ENCODE results near the gene WNT11.

Gene WNT11

DNA sequence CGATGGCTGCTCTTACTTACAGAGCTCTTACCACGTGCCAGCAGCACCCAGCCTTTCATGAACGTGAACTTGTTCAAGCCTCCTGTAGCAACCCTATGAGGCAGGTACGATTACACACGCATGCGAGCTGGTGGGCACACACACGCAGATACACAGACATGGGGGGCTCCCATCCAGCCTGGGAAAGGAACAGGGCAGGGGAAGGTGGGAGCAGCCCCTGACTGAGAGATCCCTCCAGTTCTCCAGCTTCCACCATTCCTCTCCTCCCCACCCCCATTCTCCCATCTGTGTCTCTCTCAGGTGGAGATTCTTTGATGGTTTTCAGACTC is 37.6 kb upstream of the WNT11 start:
- Histone ChIP-seq H3K4me1 (ENCODE audit: control insufficient read depth, insufficient read depth, low read length) (no peaks in the 10 kb centered on the region), H3K36me3 (ENCODE audit: control insufficient read depth, insufficient read depth, low read length) (no peaks in the 10 kb centered on the region), H3K27ac (ENCODE audit: low read depth, low read length) (no peak overlapping the region), H3K9ac (ENCODE audit: low read length) (no peak overlapping the region), H3K27me3 (ENCODE audit: control insufficient read depth, insufficient read depth, low read length) (no peaks in the 10 kb centered on the region), H3K4me3 (ENCODE audit: low read length) (no peak overlapping the region)

DNA sequence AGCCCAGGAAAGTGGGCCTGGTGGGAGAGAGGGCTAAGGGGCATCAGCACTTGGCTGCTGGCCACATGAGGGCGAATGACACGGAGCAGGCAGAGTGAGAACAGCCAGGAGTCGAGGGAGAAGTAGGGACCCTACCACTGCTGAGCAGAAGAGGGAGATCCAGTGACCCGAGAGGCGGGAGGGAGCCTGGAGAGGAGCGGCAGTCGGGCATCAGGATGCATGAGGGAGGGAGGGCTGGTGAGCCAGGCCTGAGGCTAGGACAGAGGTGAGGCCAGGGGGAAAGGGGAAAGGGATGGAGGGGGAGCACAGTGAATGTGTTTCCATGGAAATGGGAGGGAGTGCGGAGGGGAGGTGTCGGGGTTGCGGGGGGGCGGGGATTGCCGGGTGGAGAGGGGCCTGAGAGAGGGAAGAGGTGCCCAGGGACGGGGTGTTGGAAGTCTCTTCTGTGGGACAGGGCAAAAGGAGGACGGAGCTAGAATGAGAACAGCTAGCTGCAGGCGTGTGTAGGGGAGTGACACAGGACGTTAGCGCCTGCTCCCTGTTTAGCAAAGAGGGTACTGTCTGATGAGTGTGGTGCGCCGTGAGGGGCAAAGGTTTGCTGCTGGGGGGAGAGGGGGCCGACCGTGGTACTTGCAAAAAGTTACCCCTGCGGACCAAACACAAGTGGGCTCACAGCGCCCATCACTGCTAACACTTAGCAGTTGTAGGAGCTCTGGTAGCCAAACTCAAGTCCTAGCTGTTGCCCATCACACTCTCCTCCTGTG is 37.1 kb upstream of the WNT11 start:
- no peaks in the 10 kb centered on the region for H3K36me3 ChIP-seq (ENCODE audit: control insufficient read depth, insufficient read depth, low read length)
- H3K4me3 ChIP-seq (ENCODE audit: low read length): no peak overlapping the region
- H3K9ac ChIP-seq (ENCODE audit: low read length): no peak overlapping the region
- H3K4me1 ChIP-seq (ENCODE audit: control insufficient read depth, insufficient read depth, low read length): no peaks in the 10 kb centered on the region
- H3K27ac ChIP-seq (ENCODE audit: low read depth, low read length): no peak overlapping the region
- no peaks in the 10 kb centered on the region for H3K27me3 ChIP-seq (ENCODE audit: control insufficient read depth, insufficient read depth, low read length)

DNA sequence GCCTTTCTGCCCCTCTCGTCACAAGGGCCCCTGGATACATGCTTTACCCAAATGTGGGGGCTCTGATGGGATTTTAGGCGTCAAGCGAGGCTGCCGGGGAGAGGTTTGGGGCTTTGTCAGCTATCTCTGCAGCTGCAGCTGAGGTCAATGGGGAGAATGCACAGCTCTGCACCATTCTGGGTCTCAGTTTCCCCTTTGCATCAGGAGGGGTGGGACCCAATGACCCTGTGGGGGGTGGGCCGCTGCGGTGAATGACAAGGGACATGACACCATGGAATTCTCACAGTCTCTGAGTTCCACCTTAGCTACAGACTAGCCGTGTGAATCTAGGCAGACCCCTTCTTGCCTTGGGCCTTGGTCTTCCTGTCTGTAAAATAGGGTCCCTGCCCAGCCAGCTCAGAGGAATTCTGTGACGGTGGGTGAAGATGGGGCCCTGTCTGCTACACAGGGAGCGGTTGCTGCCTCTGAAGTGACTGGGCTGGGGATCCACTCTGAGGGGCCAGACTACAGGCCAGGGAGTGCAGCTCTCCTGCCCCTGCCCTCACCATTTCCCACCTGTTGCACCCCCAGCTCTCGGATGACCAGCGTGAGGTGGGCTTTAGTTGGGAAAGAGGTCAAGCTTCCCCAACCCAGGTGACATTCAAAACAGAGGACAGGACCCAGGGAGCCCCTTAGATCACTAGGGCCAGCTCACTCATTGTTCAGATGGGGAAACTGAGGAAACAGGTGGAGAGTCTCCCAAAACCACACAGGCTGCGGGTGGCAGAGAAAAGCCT is 35.9 kb upstream of the WNT11 start:
- H3K4me1 ChIP-seq (ENCODE audit: control insufficient read depth, insufficient read depth, low read length): no peaks in the 10 kb centered on the region
- no peak overlapping the region for H3K27ac ChIP-seq (ENCODE audit: low read depth, low read length)
- no peak overlapping the region for H3K4me3 ChIP-seq (ENCODE audit: low read length)
- H3K36me3 ChIP-seq (ENCODE audit: control insufficient read depth, insufficient read depth, low read length): no peaks in the 10 kb centered on the region
- H3K9ac ChIP-seq (ENCODE audit: low read length): no peak overlapping the region
- H3K27me3 ChIP-seq (ENCODE audit: control insufficient read depth, insufficient read depth, low read length): no peaks in the 10 kb centered on the region

DNA sequence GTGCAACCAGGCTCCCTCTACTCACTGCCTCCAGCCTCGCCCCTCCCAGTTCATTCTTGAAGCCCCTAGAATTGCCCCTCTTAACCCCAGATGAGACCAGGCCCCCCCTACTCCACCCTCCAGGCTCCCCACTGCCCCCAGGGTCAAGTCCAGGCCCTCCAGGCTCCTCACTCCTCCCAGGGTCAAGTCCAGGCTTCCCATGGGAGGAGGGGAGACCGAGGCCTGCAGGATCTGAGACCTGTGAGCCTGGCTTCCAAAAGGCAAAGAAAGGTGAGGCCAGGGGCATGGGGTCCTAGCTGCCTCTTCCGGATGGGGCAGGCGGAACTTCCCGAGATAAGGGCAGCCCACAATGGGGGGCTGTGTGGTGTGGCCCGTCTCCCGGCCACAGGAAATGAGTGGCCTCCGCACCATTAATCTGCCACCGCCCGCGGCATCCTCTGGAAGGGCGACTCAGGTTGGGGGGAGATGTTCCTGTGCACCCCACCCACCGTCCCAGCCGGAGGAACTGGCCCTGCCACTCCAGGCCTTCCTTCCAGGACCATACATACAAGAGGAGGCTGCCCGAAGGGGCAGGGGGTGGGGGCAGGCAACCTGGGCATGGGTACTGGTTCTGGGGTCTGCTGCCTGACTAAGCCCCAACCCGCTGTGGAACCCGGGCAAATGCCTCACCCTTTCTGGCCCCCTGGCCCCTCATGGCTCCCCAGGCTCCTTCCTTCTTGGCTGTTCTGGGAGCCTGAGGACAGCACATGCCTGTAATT is 35.1 kb upstream of the WNT11 start:
- H3K36me3 ChIP-seq (ENCODE audit: control insufficient read depth, insufficient read depth, low read length): no peaks in the 10 kb centered on the region
- H3K27me3 ChIP-seq (ENCODE audit: control insufficient read depth, insufficient read depth, low read length): no peaks in the 10 kb centered on the region
- no peaks in the 10 kb centered on the region for H3K4me1 ChIP-seq (ENCODE audit: control insufficient read depth, insufficient read depth, low read length)
- H3K27ac ChIP-seq (ENCODE audit: low read depth, low read length): no peak overlapping the region
- no peak overlapping the region for H3K4me3 ChIP-seq (ENCODE audit: low read length)
- no peak overlapping the region for H3K9ac ChIP-seq (ENCODE audit: low read length)

DNA sequence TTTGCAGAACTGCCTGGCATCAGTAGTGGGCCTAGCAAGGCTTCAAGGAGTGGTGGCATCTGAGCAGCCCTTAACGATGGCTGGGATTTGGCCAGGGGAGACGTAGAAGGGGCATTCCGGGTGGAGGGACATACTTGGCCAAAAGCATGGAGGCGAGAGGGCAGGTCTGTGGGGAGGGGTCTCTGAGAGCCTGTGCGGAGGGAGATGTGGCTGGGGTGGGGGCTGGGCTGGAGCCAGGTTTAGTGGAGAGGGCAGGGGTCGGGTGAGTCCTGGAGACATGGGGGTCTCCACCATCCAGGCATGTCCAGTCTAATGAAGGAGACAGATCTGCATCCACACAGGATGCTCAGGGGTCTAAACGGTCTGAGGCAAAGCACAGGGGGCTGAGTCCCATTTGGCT is 34.4 kb upstream of the WNT11 start:
- Histone ChIP-seq H3K27ac (ENCODE audit: low read depth, low read length) (no peak overlapping the region), H3K4me3 (ENCODE audit: low read length) (no peak overlapping the region), H3K27me3 (ENCODE audit: control insufficient read depth, insufficient read depth, low read length) (no peaks in the 10 kb centered on the region), H3K9ac (ENCODE audit: low read length) (no peak overlapping the region), H3K36me3 (ENCODE audit: control insufficient read depth, insufficient read depth, low read length) (no peaks in the 10 kb centered on the region), H3K4me1 (ENCODE audit: control insufficient read depth, insufficient read depth, low read length) (no peaks in the 10 kb centered on the region)

DNA sequence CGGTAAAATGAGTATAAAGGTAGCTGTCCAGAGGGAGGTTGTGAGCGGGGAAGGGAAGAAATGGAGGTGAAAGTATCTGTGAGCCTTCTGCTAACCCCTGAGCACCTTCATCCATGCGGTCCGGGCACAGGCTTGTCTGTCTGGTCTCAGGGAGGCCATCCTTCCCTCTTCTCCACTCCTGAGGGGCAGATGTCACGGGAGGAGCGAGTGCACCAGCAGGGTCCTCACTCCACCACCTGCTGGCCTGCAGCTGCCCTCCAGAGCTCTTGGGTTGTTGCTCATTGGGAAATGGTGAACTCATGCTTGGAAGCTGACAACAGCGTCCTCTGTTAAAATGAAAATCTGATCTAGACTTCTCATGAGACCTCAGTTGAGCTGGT is 33.8 kb upstream of the WNT11 start:
- H3K9ac ChIP-seq (ENCODE audit: low read length): no peak overlapping the region
- no peaks in the 10 kb centered on the region for H3K27me3 ChIP-seq (ENCODE audit: control insufficient read depth, insufficient read depth, low read length)
- no peak overlapping the region for H3K27ac ChIP-seq (ENCODE audit: low read depth, low read length)
- no peak overlapping the region for H3K4me3 ChIP-seq (ENCODE audit: low read length)
- H3K36me3 ChIP-seq (ENCODE audit: control insufficient read depth, insufficient read depth, low read length): no peaks in the 10 kb centered on the region
- no peaks in the 10 kb centered on the region for H3K4me1 ChIP-seq (ENCODE audit: control insufficient read depth, insufficient read depth, low read length)

DNA sequence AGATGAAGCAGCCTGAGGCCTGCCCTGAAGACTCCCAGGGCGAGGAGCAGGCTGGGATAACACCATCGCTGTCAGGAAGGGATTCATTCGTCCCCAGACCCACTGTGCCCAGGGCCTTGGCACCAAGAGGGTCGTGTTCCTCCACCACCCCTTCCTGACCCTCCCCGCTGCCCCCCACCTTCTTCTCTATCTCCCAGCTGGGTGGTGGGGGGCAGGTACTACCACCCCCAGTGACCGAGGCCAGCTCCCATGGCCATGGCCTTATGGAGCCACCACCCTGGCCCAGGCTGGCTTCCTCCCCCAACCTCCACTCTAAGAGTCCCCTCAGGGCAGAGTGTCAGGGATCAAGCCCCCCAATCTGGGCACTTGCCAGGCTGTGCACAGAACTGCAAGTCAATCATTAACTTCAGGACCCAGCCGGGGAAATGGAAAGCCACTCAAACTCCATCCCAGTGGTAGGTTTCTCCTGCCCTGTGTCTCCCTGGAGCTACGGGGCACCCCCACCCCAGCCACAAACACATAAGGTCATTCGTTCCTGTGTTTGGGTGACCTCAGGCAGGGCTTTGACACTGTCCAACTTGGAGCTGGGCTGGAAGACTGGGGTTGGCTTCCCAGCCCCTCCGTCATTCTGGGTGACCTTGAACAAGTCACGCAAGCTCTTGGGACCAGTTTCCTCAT is 33.3 kb upstream of the WNT11 start:
- no peaks in the 10 kb centered on the region for H3K36me3 ChIP-seq (ENCODE audit: control insufficient read depth, insufficient read depth, low read length)
- no peaks in the 10 kb centered on the region for H3K4me1 ChIP-seq (ENCODE audit: control insufficient read depth, insufficient read depth, low read length)
- H3K9ac ChIP-seq (ENCODE audit: low read length): no peak overlapping the region
- no peak overlapping the region for H3K27ac ChIP-seq (ENCODE audit: low read depth, low read length)
- no peaks in the 10 kb centered on the region for H3K27me3 ChIP-seq (ENCODE audit: control insufficient read depth, insufficient read depth, low read length)
- H3K4me3 ChIP-seq (ENCODE audit: low read length): no peak overlapping the region

DNA sequence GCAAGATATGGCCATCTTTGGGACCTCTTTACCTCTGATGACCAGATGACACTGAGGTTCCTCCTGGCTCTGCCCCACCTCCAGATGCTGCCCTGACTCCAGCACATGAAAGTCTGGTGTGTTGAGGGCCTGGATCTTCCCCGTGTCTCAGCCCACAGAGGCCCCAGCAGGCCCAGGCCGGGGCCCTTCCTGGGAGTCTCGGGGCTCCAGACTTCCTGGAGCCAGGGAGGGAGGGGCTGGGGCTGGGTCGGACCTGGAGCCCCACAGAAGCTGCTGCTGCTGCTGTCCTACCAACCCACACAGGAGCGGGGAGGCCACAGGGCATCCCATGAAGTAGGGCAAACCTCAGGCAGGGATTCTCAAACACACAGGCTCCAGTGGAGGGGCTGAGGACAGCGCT is 32.2 kb upstream of the WNT11 start:
- no peaks in the 10 kb centered on the region for H3K36me3 ChIP-seq (ENCODE audit: control insufficient read depth, insufficient read depth, low read length)
- no peak overlapping the region for H3K27ac ChIP-seq (ENCODE audit: low read depth, low read length)
- H3K27me3 ChIP-seq (ENCODE audit: control insufficient read depth, insufficient read depth, low read length): no peaks in the 10 kb centered on the region
- H3K4me1 ChIP-seq (ENCODE audit: control insufficient read depth, insufficient read depth, low read length): peaks cover 2% of the 10 kb centered on the region
- H3K9ac ChIP-seq (ENCODE audit: low read length): no peak overlapping the region
- H3K4me3 ChIP-seq (ENCODE audit: low read length): no peak overlapping the region

DNA sequence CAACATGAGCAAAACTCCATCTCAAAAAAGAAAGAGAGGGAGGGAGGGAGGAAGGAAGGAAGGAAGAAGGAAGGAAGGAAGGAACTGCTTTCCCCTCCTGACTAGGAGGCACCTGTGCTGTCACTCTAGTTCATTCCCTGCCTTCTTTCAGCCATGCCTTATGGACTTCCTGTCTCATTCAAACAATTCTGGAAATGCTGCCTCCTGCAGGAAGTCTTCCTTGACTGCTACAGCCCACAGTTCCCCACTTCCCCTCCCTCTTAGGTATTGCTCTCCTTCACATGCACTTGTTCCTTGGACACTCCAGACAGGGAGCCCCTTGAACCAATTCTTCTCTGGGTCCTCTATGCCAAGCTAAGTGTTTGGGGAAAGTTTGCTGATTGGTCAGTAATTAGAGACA is 31.6 kb upstream of the WNT11 start:
- no peak overlapping the region for H3K4me3 ChIP-seq (ENCODE audit: low read length)
- H3K36me3 ChIP-seq (ENCODE audit: control insufficient read depth, insufficient read depth, low read length): no peaks in the 10 kb centered on the region
- H3K9ac ChIP-seq (ENCODE audit: low read length): no peak overlapping the region
- H3K27ac ChIP-seq (ENCODE audit: low read depth, low read length): no peak overlapping the region
- H3K27me3 ChIP-seq (ENCODE audit: control insufficient read depth, insufficient read depth, low read length): no peaks in the 10 kb centered on the region
- H3K4me1 ChIP-seq (ENCODE audit: control insufficient read depth, insufficient read depth, low read length): peaks cover 2% of the 10 kb centered on the region

DNA sequence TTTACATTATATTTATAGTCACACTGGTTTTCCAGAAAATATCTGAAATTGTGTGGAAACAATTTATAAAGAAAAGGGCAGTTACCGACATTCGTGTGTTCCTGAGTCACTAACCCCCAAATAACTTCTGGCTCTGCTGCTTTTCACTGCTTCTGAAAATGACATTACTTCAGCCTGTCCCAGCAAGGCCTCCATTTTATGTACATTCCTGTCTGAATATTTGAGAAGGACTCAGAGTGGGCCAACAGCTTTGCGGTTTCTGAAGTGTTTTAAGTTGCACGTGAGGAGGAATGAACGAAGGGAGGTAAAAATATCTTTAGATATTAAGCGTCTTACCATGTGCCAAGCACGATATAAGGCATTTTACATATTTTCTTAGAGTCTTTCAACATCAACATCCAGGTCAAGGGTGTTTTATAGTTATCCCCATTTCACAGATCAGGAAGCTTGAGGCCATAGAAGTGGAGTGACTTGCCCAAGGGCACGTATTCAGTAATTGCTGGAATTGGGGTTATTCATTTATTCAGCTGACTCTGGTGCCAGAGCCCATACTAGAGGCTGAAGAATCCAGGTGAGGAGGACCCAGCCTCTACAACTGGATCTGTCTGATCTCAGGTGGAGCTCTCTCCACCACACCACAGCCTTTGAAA is 30.8 kb upstream of the WNT11 start:
- no peak overlapping the region for H3K27ac ChIP-seq (ENCODE audit: low read depth, low read length)
- H3K4me1 ChIP-seq (ENCODE audit: control insufficient read depth, insufficient read depth, low read length): peaks cover 2% of the 10 kb centered on the region
- H3K4me3 ChIP-seq (ENCODE audit: low read length): peak overlapping the region; percentile 94
- H3K27me3 ChIP-seq (ENCODE audit: control insufficient read depth, insufficient read depth, low read length): no peaks in the 10 kb centered on the region
- H3K36me3 ChIP-seq (ENCODE audit: control insufficient read depth, insufficient read depth, low read length): no peaks in the 10 kb centered on the region
- H3K9ac ChIP-seq (ENCODE audit: low read length): no peak overlapping the region

DNA sequence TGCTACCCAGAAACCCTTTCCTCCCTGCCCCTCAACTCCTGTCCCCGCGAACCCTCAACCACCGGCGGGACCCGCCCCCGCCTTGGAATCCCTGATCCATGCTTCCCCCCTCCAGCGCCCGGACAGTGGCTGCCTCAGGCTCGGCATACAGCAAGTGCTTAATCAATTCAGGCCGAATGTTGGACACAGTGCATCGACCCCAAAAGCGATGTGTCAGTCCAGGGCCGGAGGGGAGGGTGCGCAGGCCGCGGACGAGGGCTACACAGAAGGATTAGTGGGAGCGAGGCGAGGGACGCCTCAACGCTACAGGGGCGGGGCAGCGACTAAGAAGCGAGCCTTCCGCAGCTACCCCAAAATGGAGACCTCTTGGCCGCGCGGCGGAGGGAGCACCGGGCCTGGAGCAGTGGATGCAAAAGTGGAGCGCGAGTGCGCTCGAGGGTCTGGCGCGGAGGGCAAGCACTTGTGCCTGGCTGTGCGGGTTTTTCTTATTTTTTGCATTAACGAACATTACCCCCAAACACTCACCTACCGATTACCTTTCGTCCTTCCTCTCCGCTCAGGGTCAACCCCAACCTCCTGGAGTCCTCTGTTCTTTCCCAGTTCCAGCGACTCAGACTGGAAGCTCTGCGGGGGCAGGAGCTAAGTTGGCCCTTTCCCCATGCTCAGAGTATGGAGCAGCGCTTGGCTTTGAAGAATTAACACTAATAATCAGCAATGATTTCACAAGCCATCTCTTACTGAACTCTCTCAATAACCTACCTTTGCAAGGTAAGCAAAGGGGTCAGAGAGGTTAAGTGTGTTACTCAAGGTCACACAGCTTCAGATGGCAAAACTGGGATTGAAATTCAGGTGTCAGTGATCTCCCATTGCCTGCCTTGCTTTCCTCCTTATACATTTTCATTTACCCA is 30.0 kb upstream of the WNT11 start:
- peak overlapping the region; percentile 35 for H3K9ac ChIP-seq (ENCODE audit: low read length)
- H3K36me3 ChIP-seq (ENCODE audit: control insufficient read depth, insufficient read depth, low read length): no peaks in the 10 kb centered on the region
- H3K4me3 ChIP-seq (ENCODE audit: low read length): peak overlapping the region; percentile 94
- H3K4me1 ChIP-seq (ENCODE audit: control insufficient read depth, insufficient read depth, low read length): peaks cover 2% of the 10 kb centered on the region
- peak overlapping the region; percentile 89 for H3K27ac ChIP-seq (ENCODE audit: low read depth, low read length)
- H3K27me3 ChIP-seq (ENCODE audit: control insufficient read depth, insufficient read depth, low read length): no peaks in the 10 kb centered on the region

Data from rectal smooth muscle tissue (tissue), 1 donor.